T-helper 1 cell treated with Interleukin-12 subunit alpha and Interleukin-12 subunit beta and Interleukin-4 antibody, amounts not matched to agents 30 ng/mL and 1 ng/mL, for 36 hours (primary cell): ENCODE results near the gene CACNA1E. TPM values are rescaled to one million over a fixed set of nuclear protein-coding genes. Genes with fewer than 3 reads are reported as not detected.

ENCODE experiments used
- intact Hi-C: fragments of 100-400 bp; cut with micrococcal nuclease; formaldehyde crosslinking; loops from one replicate; pipeline ENCODE4 v1.15.1; 2024
- total RNA-seq: library from RNA; stranded (reverse); gene quantifications from 2 replicates; pipeline ENCODE4 v1.2.3, GENCODE V29; 2022

CACNA1E gene
- total RNA-seq, 1 donor from 2014 or later: 0.05 TPM

DNA sequence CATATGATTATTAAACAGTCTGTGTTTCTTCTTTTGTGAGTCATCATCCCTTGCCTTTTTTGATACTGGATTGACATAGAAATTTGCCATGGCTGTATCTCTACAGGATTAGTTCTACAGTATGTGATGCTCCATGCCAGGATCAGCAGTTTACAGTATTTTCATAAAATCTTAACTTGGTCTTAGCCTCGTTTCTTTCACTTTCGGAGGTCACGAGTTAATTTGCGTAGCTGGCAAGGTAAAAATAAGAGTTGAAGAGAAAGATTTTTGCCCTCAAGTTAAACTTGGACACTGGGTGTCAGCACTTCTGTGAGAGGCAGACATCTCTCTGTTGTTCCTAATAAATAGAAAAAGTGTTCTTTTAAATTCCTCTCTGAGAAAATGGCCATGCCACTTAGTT lies 79.1 kb downstream of the CACNA1E start:
- intact Hi-C loops: no loop called here

DNA sequence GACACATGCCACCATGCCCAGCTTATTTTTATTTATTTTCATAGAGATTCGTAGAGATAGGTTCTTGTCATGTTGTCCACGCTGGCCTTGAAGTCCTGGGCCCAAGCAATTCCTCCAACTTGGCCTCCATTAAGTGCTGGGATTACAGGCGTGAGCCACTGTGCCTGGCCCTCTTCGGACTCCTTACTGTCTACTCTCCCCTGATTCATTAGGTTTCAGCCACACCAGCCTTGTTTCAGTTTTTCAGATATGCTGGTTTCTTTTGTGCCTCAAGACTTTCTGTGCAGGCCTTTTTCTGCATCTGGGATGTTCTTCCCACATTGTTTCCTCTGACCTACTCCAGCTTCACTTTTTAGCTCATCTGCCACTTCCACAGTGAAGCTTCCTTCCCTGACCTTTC lies 85.4 kb downstream of the CACNA1E start:
- intact Hi-C loops: no loop called here

DNA sequence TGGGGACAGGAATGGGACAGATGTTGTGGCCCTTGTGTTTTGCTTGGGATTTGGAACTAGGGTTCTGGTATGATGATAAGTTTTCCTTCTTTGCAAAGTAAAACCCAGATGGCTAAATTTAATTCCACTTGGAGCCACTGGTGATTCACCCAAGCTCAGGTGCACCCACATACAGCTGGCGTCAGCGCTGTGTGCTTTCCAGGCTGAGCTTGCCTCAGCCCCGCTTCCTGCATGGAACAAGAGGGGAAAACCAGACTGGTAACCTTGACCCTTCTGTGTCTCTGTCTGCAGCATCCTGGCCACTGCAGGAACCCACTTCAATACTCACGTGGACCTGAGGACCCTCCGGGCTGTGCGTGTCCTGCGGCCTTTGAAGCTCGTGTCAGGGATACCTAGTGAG lies 94.2 kb downstream of the CACNA1E start:
- intact Hi-C loops: no loop called here

DNA sequence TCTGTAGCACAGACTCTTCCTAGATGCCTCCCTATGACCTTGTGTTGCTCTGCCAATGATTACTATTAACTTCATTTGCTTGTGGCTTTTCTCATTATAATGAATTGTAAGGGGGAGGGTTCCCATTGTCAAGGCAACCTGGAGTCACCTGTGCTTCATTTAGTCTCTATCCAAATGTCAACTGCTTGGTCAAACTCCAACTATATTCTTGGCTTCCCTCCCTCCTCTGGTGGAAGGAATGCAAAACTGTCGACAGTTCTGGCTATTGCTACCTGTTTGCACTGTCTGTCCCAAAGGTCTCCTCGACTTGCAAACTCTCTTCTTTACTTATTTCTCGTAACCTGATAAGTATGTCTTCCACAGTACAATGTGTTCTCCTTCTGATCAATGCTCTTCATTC lies 100.3 kb downstream of the CACNA1E start:
- intact Hi-C loops: no loop called here

DNA sequence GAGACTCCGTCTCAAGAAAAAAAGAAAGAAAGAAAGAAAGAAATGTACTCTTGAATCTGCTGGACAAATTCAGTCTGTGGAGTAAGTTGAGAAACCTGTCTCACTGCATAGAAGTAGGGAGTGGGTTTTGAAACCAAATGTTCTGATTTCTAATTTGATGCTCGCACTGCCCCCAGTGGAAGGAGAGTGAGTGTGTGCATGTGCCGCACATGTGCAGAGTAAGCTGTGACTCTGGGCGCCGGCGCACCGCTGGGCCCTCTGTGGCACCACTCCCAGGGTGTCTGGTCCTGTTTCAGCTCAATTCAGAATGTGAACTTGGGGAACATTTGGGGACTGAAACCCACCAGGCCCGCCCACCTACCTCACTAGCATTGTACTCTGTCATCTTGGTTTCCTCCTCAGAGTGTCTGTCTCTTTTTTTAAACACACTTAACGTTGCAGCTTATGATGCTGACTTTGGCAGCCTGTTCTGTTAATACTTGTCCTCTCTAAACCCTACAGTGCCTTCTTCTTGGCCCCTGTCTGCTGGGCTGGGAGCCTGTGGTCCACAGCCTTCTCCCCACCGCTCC lies 104.6 kb downstream of the CACNA1E start:
- intact Hi-C loops: no loop called here

DNA sequence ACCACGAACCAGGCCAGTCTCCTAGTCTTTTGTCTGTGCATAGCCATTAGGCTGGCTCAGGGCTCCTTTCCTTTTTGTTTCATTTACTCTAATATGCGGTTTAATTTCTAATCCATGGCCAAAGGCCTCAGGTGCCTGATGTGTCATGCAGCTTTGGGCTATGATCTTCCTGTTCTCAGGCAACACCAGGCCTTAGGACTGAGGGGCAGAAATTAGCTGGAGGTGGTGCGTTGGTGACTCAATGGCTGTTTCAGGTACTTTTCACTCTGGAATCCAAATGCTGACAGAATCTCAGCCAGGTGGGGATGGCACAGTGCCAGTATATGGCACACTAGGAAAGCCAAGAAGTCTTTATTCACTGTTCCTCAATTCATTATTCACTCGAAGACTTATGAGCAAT lies 105.3 kb downstream of the CACNA1E start:
- intact Hi-C loops: no loop called here

DNA sequence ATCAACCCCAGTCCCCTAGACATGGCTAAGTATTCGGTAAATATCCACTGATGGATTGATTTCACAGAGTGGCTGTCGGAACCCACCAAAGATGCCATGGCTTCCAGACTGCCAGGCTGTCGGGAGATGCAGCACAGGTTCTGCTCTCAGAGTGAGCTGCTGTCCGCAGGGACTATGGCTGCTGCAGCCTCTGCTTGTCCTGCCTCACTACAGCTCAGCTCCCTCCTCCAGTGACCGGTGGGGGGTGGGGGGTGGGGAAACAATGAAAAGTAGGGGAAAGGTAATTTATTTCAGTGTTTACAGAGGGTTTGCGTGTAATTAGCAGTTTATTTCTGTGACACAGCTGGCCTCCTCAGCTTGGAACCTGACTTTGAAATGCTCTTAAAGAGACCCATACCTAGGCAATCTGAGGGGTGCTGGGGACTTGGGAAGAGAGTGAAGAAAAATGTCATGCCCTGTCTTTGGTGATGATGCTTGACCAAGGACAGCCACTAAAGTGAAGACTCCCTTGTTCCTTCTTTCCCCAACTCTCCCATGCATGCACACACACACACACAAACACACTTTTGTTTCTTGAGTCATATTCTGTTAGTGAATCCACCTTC lies 109.0 kb downstream of the CACNA1E start:
- intact Hi-C loops: no loop called here

DNA sequence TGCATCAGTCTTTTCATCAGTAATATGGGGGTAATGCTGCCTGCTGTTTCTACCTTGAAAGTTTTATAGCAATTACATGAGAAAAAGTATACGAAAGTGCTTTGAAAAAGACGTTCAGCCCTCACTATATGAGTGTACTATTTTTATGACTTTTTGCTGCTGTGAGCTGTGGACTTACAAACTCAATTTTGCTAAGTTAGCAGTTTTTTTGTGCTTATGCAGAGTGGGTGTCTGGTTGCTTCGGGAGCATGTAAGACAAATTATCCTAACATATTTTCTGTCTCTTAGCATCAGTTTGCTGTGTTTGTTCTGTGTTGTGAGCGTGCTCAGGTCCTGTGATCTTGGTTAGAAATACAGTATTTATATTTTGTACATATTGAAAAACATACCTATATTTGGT lies 109.7 kb downstream of the CACNA1E start:
- intact Hi-C loops: no loop called here

DNA sequence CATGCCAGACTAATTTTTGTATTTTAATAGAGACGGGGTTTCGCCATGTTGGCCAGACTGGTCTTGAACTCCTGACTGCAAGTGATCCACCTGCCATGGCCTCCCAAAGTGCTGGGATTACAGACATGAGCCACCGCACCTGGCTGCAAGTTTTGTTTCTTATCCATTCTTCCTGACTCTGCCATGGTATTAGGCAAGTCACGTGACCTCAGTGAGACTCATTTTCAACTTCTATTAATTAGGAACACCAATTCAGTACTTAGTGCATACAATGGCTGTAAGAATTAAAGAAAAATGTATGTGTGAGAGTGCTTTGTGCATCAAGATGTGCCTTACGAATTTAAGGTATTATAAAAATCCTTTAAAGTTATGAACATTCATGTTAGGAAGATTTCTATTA lies 111.2 kb downstream of the CACNA1E start:
- intact Hi-C loops: no loop called here

DNA sequence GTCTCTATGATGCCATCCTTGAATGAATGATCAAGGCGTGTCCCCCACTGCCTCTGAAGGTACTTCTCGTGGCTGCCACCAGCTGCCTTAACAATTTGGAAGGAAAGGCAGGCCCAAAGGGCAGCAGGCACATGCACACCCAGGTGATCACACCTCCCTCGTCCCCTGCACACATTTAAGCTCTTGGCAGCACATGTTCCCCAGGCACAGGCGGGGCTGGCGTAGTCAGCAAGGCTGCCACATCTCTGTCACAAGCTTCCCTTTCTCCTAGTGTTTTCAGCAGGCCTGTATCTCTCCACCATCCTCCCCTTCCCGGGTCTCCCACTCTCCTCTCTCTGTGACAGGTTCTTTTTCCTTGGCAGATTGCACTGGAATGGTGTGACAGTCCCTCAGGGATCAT lies 111.9 kb downstream of the CACNA1E start:
- intact Hi-C loops: no loop called here

DNA sequence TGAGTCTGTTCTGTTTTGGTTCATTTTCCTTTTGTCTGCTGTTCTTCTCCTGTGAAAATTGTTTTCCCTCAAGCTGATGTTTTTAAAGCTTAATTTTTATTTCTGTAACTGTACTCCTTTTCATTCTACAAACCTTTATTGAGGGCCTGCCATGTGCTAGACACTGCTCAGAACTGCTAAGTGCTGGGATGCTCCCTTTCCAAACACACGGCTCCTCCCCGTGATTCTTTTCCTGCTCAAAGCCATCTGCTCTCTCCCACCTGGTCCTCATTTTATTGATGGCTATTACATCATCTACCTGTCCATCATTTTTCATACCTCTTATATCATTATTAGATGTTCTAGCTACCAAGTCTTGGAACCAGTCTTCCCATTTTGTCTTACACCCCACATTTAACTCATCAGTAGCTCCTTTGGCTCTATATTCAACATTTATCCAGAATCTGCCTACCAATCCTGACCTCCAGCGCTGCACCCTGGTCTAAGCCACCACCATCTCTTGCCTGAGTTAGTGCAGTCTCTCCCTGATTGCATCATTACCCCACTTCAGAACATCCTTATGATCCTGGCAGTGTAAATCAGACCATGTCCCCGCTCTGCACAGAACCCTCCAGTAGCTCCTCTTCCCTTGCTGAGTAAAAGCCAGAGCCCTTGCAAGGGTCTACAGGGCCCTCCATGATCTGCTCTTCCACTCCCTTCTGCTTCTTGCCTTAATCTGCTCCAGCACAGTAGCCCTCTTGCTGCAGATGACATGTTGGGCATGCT lies 118.1 kb downstream of the CACNA1E start:
- intact Hi-C loops: no loop called here

DNA sequence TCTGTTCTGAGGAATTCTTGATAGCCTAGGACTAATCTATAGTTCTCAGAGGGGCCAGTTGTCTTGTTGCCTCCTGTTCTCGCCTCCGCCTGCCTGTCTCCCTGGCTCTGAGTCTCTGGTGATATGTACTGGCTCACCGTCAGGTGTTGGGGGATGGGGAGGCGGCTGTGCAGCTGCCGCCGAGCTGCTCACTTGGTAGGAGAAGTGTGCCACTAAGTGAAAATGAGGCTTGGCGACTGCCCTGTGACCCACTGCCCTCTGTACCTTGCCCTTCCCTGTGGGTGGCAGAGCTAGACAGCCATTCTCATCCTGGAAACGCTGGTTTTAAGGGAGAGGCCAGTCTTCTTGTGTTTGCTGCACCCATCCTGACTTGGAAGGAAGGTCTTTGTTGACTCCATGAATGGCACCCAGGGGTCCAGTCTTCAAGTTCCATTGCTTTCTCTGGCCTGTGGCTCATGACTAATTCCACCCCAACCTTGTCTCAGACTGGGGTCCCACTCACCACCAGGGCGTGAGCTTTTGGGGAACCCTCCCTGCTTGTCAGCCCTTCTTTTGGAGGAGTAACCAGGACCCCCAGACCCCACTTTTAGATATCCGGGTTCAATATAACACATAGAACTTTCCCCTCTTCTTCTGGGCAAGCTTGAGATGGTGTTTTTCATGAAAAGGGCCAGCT lies 120.6 kb downstream of the CACNA1E start:
- intact Hi-C loops: no loop called here

DNA sequence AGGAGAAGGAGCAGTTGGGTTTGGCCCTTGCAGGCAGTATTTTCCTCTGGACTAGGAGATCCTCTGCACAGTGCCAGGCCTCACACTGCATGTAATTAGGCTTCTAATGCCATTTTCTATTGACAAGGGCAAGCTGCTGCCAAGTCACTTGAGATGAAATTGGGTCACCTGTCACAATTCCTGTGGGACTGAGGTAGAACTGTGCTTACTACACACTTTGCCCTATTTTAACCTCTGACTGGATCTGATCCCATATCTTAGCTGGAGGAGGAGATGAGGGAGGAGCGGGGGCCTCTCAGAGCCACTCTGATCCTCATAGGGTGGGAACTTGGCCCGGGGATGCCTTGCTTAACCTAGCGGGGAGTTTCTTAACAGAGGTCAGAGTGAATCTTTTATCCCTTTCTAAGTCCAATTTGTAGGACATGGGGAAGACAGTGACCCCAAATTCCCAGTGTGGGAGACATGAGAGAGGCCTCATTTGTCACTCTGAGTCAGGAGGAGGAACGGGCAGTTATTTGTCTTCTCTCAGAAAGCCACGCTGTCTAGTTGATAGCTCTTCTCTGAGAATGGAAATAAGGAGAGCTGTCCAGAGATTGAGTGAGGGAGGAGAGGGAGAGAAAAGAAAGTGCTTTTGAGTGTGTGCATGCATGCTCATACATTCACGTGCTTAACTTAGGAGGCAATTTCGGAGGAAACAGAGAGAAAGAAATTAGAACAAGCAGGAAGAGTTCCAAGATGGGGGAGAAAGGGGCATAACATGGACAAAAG lies 121.3 kb downstream of the CACNA1E start:
- intact Hi-C loops: no loop called here

DNA sequence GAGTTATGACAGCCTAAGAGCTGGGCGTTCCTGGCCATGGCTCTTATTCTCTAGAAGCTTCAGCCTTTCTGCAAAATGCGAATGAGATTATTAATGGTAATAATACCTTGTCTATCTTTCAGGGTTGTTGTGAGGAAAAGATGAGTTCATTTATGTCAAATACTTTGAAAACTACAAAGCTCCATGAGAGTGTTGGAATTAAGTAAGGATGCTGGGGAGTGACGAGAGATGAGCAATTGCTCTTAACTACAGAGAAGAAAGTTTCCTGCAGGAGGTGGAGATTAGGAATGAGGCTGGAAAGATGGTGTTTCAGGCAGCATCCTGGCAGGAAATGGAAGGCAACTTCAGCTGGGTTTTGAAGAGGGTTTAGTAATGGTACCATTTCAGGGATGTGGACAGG lies 124.2 kb downstream of the CACNA1E start:
- intact Hi-C loops: no loop called here

DNA sequence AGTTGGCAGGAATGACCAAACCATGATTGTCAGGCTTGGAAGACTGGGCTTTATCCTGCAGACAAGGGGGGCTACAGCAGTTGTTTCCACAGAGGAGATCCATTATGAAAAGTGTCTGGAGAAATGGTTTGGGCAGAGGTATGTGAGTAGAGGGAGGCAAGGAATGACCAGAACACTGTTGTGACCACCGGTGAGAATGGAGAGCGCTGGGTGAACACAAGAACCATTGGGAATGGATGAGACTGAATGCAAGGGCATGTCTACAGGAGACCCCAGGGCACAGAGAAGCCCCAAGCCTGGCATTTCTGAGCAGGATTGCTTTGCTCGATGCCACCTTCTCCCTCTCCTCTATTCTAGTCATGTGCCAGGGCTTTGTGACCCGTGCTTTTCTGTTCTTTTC lies 125.1 kb downstream of the CACNA1E start:
- intact Hi-C loops: no loop called here

DNA sequence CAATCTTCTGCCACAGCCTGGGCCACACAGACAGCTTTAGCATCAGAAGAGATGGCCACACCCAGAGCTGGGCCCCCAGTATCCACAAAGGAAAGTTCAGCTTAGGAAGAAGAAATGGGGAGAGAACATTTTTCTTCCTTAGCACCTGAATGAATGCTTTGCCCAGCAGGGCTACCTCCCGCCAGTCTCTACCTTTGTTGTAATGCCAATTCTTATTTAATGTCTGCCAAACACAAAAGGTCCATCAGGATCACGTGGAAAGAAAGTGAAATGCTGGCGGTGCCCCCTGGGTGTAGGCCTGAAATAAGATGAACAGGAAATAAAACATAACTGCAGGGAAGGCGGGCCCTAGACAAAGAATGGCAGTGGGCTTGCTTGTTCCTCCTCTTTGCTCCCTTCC lies 125.6 kb downstream of the CACNA1E start:
- intact Hi-C loops: no loop called here

DNA sequence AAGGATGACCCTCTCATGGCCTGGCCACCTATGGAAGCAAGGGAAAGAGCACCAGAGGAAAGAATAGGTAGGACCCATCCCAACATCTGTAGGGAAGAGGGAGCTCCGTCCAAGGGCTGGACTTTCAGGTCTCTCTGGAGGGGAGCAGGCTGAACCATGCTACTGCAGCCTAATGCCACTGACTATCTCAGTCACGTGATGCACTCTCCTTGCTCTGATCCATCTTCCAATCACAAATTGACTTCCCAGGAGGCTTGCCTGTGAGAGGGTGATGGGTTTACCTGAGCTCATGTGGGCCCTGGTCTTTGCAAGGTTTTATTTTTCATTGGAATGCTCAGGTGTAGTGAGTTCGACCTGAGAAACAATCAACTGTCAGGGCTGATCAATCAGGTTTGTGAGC lies 128.8 kb downstream of the CACNA1E start:
- intact Hi-C loops: no loop called here

DNA sequence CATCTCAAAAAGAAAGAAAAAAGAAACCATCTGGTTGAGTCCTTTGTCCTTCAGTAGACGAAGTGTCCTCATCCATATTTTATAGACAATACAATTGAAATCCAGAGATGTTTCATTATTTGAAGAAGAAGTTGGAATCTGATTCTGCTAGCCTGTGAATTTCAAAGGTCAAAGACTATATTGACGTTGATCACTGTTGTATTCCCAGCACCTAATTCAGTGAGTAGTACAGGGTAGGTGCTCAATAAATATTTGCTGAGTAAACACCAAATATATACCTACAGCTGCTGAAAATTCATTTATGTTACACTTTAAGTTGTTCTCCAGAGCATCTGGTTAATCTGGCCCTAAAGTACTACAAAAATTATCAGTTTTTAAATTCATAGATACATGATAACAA lies 135.2 kb downstream of the CACNA1E start:
- intact Hi-C loops: no loop called here

DNA sequence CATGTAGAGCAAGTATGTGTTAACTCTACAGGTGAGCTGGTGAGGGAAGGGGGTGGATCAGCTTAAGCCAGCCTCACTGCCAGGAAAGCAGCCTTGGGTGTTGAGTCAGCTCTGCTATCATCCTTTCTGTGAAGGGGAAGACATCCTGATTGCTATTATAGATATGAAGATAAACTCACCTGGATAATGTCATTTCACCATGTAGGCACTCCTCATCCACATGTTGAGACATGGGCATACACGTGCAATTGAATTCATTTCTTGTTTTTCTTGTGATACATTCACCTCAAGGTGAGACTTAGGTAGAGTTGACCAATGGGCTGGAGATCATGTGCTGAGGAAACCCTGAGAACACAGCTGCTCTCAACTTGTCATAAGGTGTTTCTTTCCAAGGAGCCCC lies 136.9 kb downstream of the CACNA1E start:
- intact Hi-C loops: no loop called here

DNA sequence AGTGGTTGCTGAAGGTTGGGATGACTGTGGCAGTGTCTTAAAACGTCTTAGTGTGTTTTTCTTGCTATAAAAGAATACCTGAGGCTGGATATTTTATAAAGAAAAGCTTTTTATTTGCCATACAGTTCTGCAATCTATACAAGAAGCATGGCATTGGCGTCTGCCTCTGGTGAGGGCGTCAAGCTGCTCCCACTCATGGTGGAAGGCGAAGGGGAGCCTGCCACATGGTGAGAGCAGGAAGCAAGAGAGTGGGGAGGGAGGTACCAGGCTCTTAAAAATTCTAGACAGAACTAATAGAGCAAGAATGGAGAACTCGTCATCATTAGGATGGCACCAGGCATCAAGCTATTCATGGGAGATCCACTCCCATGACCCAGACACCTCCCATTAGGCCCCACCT lies 140.5 kb downstream of the CACNA1E start:
- intact Hi-C loops: no loop called here

DNA sequence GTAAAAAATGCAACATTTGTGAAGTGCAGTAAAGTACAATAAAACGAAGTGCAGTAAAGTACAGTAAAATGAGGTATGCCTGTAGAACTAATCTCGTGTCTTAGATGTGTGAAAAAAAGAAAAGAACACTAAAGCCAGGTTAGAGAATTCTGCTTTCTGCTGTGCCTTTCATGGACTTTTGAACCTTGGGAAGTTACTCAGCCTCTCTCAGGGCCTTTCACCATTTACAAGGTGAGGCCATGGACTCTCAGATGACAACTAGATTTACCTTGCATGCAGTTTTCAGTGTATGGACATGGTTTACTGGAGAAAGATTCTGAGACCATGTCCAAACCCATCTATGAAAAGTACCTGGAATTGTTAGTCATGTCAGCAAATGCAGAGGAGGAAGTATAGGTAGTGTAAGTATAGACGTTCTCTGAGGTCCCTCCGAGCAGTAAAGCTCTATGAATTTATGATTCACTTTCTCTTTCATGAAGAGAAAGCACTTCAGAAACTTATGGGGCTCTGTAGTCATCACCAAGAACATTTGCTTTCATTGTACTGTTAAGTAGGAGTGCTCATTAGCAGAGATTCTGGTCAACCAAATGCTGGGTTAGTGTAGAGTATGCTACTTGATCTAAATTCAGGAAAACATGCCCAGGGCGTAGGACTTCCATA lies 143.1 kb downstream of the CACNA1E start:
- intact Hi-C loops: no loop called here
